Astrocyte (in vitro differentiated cells and primary cell): ENCODE measurements around the gene ZNF467. TPM values are rescaled to one million over a fixed set of nuclear protein-coding genes. Genes with fewer than 3 reads are reported as not detected.
A peak's percentile ranks its signal among the peaks of the same experiment; 100 is the strongest.

ENCODE experiments used
- DNase-seq: peaks from one replicate; pipeline ENCODE4 v3.0.0-alpha.2; 2010; ENCODE audit warnings: low read depth
- FAIRE-seq: peaks from 2 replicates; lab custom pipeline; 2011; peaks lifted over from hg19 to GRCh38; lab: Jason Lieb, UNC
- H2AFZ ChIP-seq: 2 replicates; pipeline ENCODE4 v1.6.0; 2012; ENCODE audit warnings: low read depth, low read length, inconsistent platforms
- H3K27ac ChIP-seq: 2 replicates; pipeline ENCODE4 v1.5.1; 2011; ENCODE audit warnings: low read depth, low read length, inconsistent platforms
- H3K27me3 ChIP-seq: 2 replicates; pipeline ENCODE4 v1.6.0; 2011; ENCODE audit warnings: low read length, inconsistent platforms; ENCODE audit not compliant: insufficient read depth
- H3K36me3 ChIP-seq: 2 replicates; pipeline ENCODE4 v1.5.1; 2011; ENCODE audit warnings: low read length, inconsistent platforms; ENCODE audit not compliant: insufficient read depth
- H3K4me1 ChIP-seq: 2 replicates; pipeline ENCODE4 v1.5.1; 2011; ENCODE audit warnings: low read length, inconsistent platforms; ENCODE audit not compliant: insufficient read depth
- H3K4me2 ChIP-seq: 2 replicates; pipeline ENCODE4 v1.6.0; 2012; ENCODE audit warnings: low read length, inconsistent platforms
- H3K4me3 ChIP-seq: 2 replicates; pipeline ENCODE4 v1.5.1; 2011; ENCODE audit warnings: low read depth, mild to moderate bottlenecking, low read length, inconsistent platforms; ENCODE audit not compliant: insufficient read depth
- H3K79me2 ChIP-seq: 2 replicates; pipeline ENCODE4 v1.6.0; 2012; ENCODE audit warnings: mild to moderate bottlenecking, low read length, inconsistent platforms; ENCODE audit not compliant: insufficient read depth
- H3K9ac ChIP-seq: 2 replicates; pipeline ENCODE4 v1.6.0; 2012; ENCODE audit warnings: mild to moderate bottlenecking, low read length, inconsistent platforms
- H3K9me3 ChIP-seq: 2 replicates; pipeline ENCODE4 v1.5.1; 2012; ENCODE audit warnings: low read depth, mild to moderate bottlenecking, low read length, inconsistent platforms; ENCODE audit not compliant: insufficient read depth
- H4K20me1 ChIP-seq: 2 replicates; pipeline ENCODE4 v1.6.0; 2012; ENCODE audit warnings: low read length, inconsistent platforms; ENCODE audit not compliant: insufficient read depth
- H3K27ac Mint-ChIP-seq: one replicate; pipeline ENCODE4 v1.8.0; 2021; ENCODE audit warnings: mild to moderate bottlenecking, mixed read lengths; ENCODE audit not compliant: unreplicated experiment
- H3K27me3 Mint-ChIP-seq: one replicate; pipeline ENCODE4 v1.8.0; 2021; ENCODE audit warnings: low read depth, mixed read lengths; ENCODE audit not compliant: unreplicated experiment
- H3K36me3 Mint-ChIP-seq: one replicate; pipeline ENCODE4 v1.8.0; 2021; ENCODE audit warnings: low read depth, mixed read lengths; ENCODE audit not compliant: unreplicated experiment
- H3K4me1 Mint-ChIP-seq: one replicate; pipeline ENCODE4 v1.8.0; 2021; ENCODE audit warnings: low read depth, mixed read lengths; ENCODE audit not compliant: unreplicated experiment
- H3K4me3 Mint-ChIP-seq: one replicate; pipeline ENCODE4 v1.8.0; 2021; ENCODE audit warnings: mild to moderate bottlenecking, moderate library complexity, mixed read lengths; ENCODE audit not compliant: unreplicated experiment
- H3K9me3 Mint-ChIP-seq: one replicate; pipeline ENCODE4 v1.8.0; 2021; ENCODE audit warnings: mild to moderate bottlenecking, mixed read lengths; ENCODE audit not compliant: unreplicated experiment
- EZH2 ChIP-seq: IDR thresholded peaks from 2 replicates; pipeline ENCODE4 v1.6.1; 2012; ENCODE audit warnings: mild to moderate bottlenecking, low read length, inconsistent platforms; ENCODE audit not compliant: insufficient read depth
- total RNA-seq: library from RNA; stranded (reverse); gene quantifications from 2 replicates; pipeline ENCODE4 v1.2.1, GENCODE V29; 2021
- TF ChIP-seq, protein P1 (sequence below): IDR thresholded peaks from 2 replicates; pipeline ENCODE4 v1.5.1; 2011; ENCODE audit warnings: low read depth, mild to moderate bottlenecking, inconsistent platforms, low read length, moderate library complexity; ENCODE audit not compliant: insufficient read depth

The ZNF467 gene
- total RNA-seq, 1 donor from 2014 or later, result 16.6 TPM

- FAIRE-seq, result no peak
- no peak for DNase-seq
- no peak overlapping the region for H3K4me3 Mint-ChIP-seq
- H3K4me2 ChIP-seq, result peak overlapping the region; percentile 11
- H2AFZ ChIP-seq, result no peak overlapping the region
- H3K9me3 Mint-ChIP-seq, result peaks cover 4% of the 10 kb centered on the region
- peaks cover 9% of the 10 kb centered on the region for H4K20me1 ChIP-seq
- H3K4me1 Mint-ChIP-seq, result peaks cover 18% of the 10 kb centered on the region
- H3K36me3 Mint-ChIP-seq, result peaks cover 27% of the 10 kb centered on the region
- H3K79me2 ChIP-seq, result peaks cover 20% of the 10 kb centered on the region
- no peak overlapping the region for H3K9ac ChIP-seq
- H3K27ac ChIP-seq, result no peak overlapping the region
- H3K4me3 ChIP-seq, result no peak overlapping the region
- H3K27ac Mint-ChIP-seq, result no peak overlapping the region
- H3K9me3 ChIP-seq, result no peaks in the 10 kb centered on the region
- H3K36me3 ChIP-seq, result peaks cover 6% of the 10 kb centered on the region
- H3K27me3 Mint-ChIP-seq, result no peaks in the 10 kb centered on the region
- H3K27me3 ChIP-seq, result no peaks in the 10 kb centered on the region
- H3K4me1 ChIP-seq, result peaks cover 22% of the 10 kb centered on the region
- TF ChIP-seq EZH2, result no peak
- TF ChIP-seq, protein P1, sequence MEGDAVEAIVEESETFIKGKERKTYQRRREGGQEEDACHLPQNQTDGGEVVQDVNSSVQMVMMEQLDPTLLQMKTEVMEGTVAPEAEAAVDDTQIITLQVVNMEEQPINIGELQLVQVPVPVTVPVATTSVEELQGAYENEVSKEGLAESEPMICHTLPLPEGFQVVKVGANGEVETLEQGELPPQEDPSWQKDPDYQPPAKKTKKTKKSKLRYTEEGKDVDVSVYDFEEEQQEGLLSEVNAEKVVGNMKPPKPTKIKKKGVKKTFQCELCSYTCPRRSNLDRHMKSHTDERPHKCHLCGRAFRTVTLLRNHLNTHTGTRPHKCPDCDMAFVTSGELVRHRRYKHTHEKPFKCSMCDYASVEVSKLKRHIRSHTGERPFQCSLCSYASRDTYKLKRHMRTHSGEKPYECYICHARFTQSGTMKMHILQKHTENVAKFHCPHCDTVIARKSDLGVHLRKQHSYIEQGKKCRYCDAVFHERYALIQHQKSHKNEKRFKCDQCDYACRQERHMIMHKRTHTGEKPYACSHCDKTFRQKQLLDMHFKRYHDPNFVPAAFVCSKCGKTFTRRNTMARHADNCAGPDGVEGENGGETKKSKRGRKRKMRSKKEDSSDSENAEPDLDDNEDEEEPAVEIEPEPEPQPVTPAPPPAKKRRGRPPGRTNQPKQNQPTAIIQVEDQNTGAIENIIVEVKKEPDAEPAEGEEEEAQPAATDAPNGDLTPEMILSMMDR, result no peak
These were observed 52.9 kb downstream of the ZNF467 start for GRCh38 chr7:149720372-149721083.

- Histone ChIP-seq H3K36me3 (peaks cover 6% of the 10 kb centered on the region), H3K9me3 (no peaks in the 10 kb centered on the region), H3K4me3 (no peak overlapping the region), H2AFZ (no peak overlapping the region), H4K20me1 (peaks cover 9% of the 10 kb centered on the region), H3K27me3 (no peaks in the 10 kb centered on the region), H3K79me2 (peaks cover 26% of the 10 kb centered on the region), H3K4me2 (peak overlapping the region; percentile 11), H3K4me1 (peaks cover 25% of the 10 kb centered on the region), H3K9ac (no peak overlapping the region), H3K27ac (no peak overlapping the region)
- TF ChIP-seq EZH2, result no peak
- DNase-seq, result no peak
- Mint-ChIP-seq H3K4me3 (no peak overlapping the region), H3K36me3 (peaks cover 26% of the 10 kb centered on the region), H3K9me3 (peaks cover 4% of the 10 kb centered on the region), H3K27me3 (no peaks in the 10 kb centered on the region), H3K4me1 (peaks cover 21% of the 10 kb centered on the region), H3K27ac (no peak overlapping the region)
- FAIRE-seq, result no peak
These were observed 53.5 kb downstream of the ZNF467 start for GRCh38 chr7:149719912-149720335.

- DNase-seq (peak; percentile 84), FAIRE-seq (no peak)
- Histone ChIP-seq H3K9ac (no peak overlapping the region), H3K4me3 (no peak overlapping the region), H3K4me2 (peak overlapping the region; percentile 35), H3K9me3 (no peaks in the 10 kb centered on the region), H3K79me2 (peaks cover 27% of the 10 kb centered on the region), H4K20me1 (peaks cover 9% of the 10 kb centered on the region), H3K4me1 (peaks cover 25% of the 10 kb centered on the region), H3K36me3 (peaks cover 6% of the 10 kb centered on the region), H3K27ac (no peak overlapping the region), H2AFZ (no peak overlapping the region), H3K27me3 (no peaks in the 10 kb centered on the region)
- Mint-ChIP-seq H3K4me3 (no peak overlapping the region), H3K9me3 (peaks cover 4% of the 10 kb centered on the region), H3K36me3 (peaks cover 26% of the 10 kb centered on the region), H3K27ac (peak overlapping the region; percentile 58), H3K4me1 (peaks cover 21% of the 10 kb centered on the region), H3K27me3 (no peaks in the 10 kb centered on the region)
- TF ChIP-seq, protein P1, result no peak
- TF ChIP-seq EZH2, result no peak
These were observed 54.1 kb downstream of the ZNF467 start for GRCh38 chr7:149719050-149719899.
